A673 (cell line): ENCODE measurements around the gene FOS. TPM values are rescaled to one million over a fixed set of nuclear protein-coding genes. Genes with fewer than 3 reads are reported as not detected.

Experiments
- BruUV-seq: library from RNA; stranded (reverse); fragments of 400-500 nt; replicated peaks from 2 replicates; lab custom pipeline; 2021; lab: Mats Ljungman, UMichigan
- CTCF ChIA-PET: fragments of 300-600 bp; sonication (Branson Sonifier 250); formaldehyde crosslinking; loops from one replicate; lab custom pipeline; 2022; ENCODE audit warnings: antibody characterized with exemption; lab: Charles Lee
- POLR2A ChIA-PET: fragments of 300-600 bp; sonication (Branson Sonifier 250); formaldehyde crosslinking; loops from one replicate; lab custom pipeline; 2022; ENCODE audit warnings: antibody characterized with exemption; ENCODE audit not compliant: low non-redundant PET; lab: Charles Lee
- DNase-seq: peaks from one replicate; pipeline ENCODE4 v3.0.0-alpha.2; 2015; ENCODE audit warnings: low spot score
- H3K27ac ChIP-seq: fragments of 200-600 bp; sonication (generic); 2 replicates; pipeline ENCODE4 v1.5.1; 2016; ENCODE audit warnings: mixed run types, low read depth, mild to moderate bottlenecking, mixed read lengths, antibody characterized with exemption, low read length; ENCODE audit not compliant: poor library complexity, severe bottlenecking
- H3K27me3 ChIP-seq: fragments of 200-600 bp; sonication (generic); replicated peaks from 2 replicates; pipeline ENCODE4 v1.6.1; 2017; ENCODE audit warnings: mixed run types, low read depth, mild to moderate bottlenecking, mixed read lengths, antibody characterized with exemption, low read length; ENCODE audit not compliant: insufficient read depth, poor library complexity
- H3K36me3 ChIP-seq: fragments of 200-600 bp; sonication (generic); 2 replicates; pipeline ENCODE4 v1.6.1; 2016; ENCODE audit warnings: mixed run types, mild to moderate bottlenecking, mixed read lengths, antibody characterized with exemption, low read length; ENCODE audit not compliant: insufficient read depth, poor library complexity, severe bottlenecking
- H3K4me1 ChIP-seq: fragments of 200-600 bp; sonication (generic); 2 replicates; pipeline ENCODE4 v1.6.1; 2017; ENCODE audit warnings: mixed run types, mild to moderate bottlenecking, mixed read lengths, antibody characterized with exemption, low read length; ENCODE audit not compliant: insufficient read depth, poor library complexity, severe bottlenecking
- H3K4me3 ChIP-seq: fragments of 200-600 bp; sonication (generic); 2 replicates; pipeline ENCODE4 v1.5.1; 2016; ENCODE audit warnings: low read depth, mixed run types, mild to moderate bottlenecking, mixed read lengths, low read length; ENCODE audit not compliant: poor library complexity, severe bottlenecking
- H3K9me3 ChIP-seq: fragments of 200-600 bp; sonication (generic); 2 replicates; pipeline ENCODE4 v1.6.1; 2016; ENCODE audit warnings: mixed run types, low read depth, mild to moderate bottlenecking, mixed read lengths, antibody characterized with exemption, low read length; ENCODE audit not compliant: poor library complexity, severe bottlenecking
- EZH2 ChIP-seq: fragments of 200-600 bp; sonication (generic); IDR thresholded peaks from 2 replicates; pipeline ENCODE4 v1.6.1; 2017; ENCODE audit warnings: borderline replicate concordance, low read depth, mild to moderate bottlenecking, mixed read lengths, antibody characterized with exemption, low read length; ENCODE audit not compliant: poor library complexity, severe bottlenecking
- intact Hi-C: fragments of 100-400 bp; cut with micrococcal nuclease; formaldehyde crosslinking; loops from one replicate; pipeline ENCODE4 v1.10.0; 2022; ENCODE audit not compliant: unreplicated experiment
- total RNA-seq: library from RNA; stranded (reverse); gene quantifications from 2 replicates; pipeline ENCODE4 v1.2.3, GENCODE V29; 2021
- TF ChIP-seq, protein P1 (sequence below): fragments of 300-800, 200-600 bp; sonication (generic); conservative IDR thresholded peaks from 2 replicates; pipeline ENCODE4 v1.5.1; 2017; ENCODE audit warnings: low read depth, mild to moderate bottlenecking, antibody characterized with exemption, low read length, moderate library complexity, mixed read lengths

Gene FOS
- total RNA-seq, 1 experiment from 2014 or later = 13.7 TPM

- H3K36me3 ChIP-seq = peaks cover 8% of the 10 kb centered on the region
- TF ChIP-seq EZH2 = no peak
- TF ChIP-seq, protein P1, sequence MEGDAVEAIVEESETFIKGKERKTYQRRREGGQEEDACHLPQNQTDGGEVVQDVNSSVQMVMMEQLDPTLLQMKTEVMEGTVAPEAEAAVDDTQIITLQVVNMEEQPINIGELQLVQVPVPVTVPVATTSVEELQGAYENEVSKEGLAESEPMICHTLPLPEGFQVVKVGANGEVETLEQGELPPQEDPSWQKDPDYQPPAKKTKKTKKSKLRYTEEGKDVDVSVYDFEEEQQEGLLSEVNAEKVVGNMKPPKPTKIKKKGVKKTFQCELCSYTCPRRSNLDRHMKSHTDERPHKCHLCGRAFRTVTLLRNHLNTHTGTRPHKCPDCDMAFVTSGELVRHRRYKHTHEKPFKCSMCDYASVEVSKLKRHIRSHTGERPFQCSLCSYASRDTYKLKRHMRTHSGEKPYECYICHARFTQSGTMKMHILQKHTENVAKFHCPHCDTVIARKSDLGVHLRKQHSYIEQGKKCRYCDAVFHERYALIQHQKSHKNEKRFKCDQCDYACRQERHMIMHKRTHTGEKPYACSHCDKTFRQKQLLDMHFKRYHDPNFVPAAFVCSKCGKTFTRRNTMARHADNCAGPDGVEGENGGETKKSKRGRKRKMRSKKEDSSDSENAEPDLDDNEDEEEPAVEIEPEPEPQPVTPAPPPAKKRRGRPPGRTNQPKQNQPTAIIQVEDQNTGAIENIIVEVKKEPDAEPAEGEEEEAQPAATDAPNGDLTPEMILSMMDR = no peak
- H3K4me3 ChIP-seq = no peak overlapping the region
- H3K4me1 ChIP-seq = peaks cover 28% of the 10 kb centered on the region
- no TSS peak for BruUV-seq
- ChIA-PET CTCF (interaction anchor here (0.5 kb wide), 1 partner anchor 55 kb away, joined by 3 read pairs; no protein-coding TSS in a partner anchor), POLR2A (no interaction called here)
- intact Hi-C loops = no loop called here
- no peak for DNase-seq
- no peak overlapping the region for H3K27ac ChIP-seq
- H3K9me3 ChIP-seq = no peaks in the 10 kb centered on the region
- no peaks in the 10 kb centered on the region for H3K27me3 ChIP-seq
These were observed 3.0 kb upstream of the FOS start for GRCh38 chr14:75275598-75275997.

- POLR2A ChIA-PET = no interaction called here
These were observed 1.4 kb upstream of the FOS start for GRCh38 chr14:75277008-75277814.

GRCh38 chr14:75277815-75278421 is 710 bp upstream of the FOS start:
- intact Hi-C loops = loop anchor here (1.0 kb wide), 1 partner anchor 19 kb away; no protein-coding TSS in a partner anchor
- ChIA-PET CTCF (no interaction called here), POLR2A (no interaction called here)
- Histone ChIP-seq H3K27me3 (no peaks in the 10 kb centered on the region), H3K4me1 (peaks cover 28% of the 10 kb centered on the region), H3K4me3 (peak overlapping the region; percentile 77), H3K9me3 (no peaks in the 10 kb centered on the region), H3K36me3 (peaks cover 20% of the 10 kb centered on the region), H3K27ac (peak overlapping the region; percentile 100)
- DNase-seq = no peak
- TF ChIP-seq, protein P1 = no peak
- no peak for TF ChIP-seq EZH2
- TSS peak; percentile 94 for BruUV-seq

More at GRCh38 chr14:75277008-75277814, 1.4 kb upstream of the FOS start:
- peak; percentile 61 for DNase-seq
- Histone ChIP-seq H3K9me3 (no peaks in the 10 kb centered on the region), H3K27me3 (no peaks in the 10 kb centered on the region), H3K36me3 (peaks cover 20% of the 10 kb centered on the region), H3K4me1 (peaks cover 28% of the 10 kb centered on the region), H3K4me3 (peak overlapping the region; percentile 77), H3K27ac (peak overlapping the region; percentile 100)
- intact Hi-C loops = no loop called here
- CTCF ChIA-PET = no interaction called here
- no peak for TF ChIP-seq EZH2
- TF ChIP-seq, protein P1 = no peak
- BruUV-seq = no TSS peak
